ENCODE data around the gene MCAM.

GRCh38 chr11:119335655-119336543, 19.0 kb upstream of the MCAM start:
- no peak for TF ChIP-seq CTCF (conservative IDR thresholded peaks at IDR 0.05)
- no peak for TF ChIP-seq ZFX (IDR thresholded peaks at IDR 0.05)

All from C4-2B (cell line).